Mucosa of descending colon (tissue), 3 donors: ENCODE results near the gene OTP. TPM values are rescaled to one million over a fixed set of nuclear protein-coding genes. Genes with fewer than 3 reads are reported as not detected.
A peak's percentile ranks its signal among the peaks of the same experiment; 100 is the strongest.

Experiments
- ATAC-seq: fragments of 200-7000 bp; cut with Tn5 transposase; one replicate; pipeline ENCODE4 v1.9.1; 2020; ENCODE audit warnings: mild to moderate bottlenecking, moderate library complexity
- DNase-seq, 3 donors: peaks; one replicate each; pipeline ENCODE4 v3.0.0-alpha.2; 2020
- H3K36me3 ChIP-seq: fragments of 200-600 bp; one replicate; pipeline ENCODE4 v1.8.0; 2021; ENCODE audit warnings: low read depth, mild to moderate bottlenecking
- H3K4me1 ChIP-seq: fragments of 200-600 bp; one replicate; pipeline ENCODE4 v1.8.0; 2021; ENCODE audit warnings: low read depth, mild to moderate bottlenecking
- H3K4me3 ChIP-seq: fragments of 200-600 bp; one replicate; pipeline ENCODE4 v1.8.0; 2021; ENCODE audit warnings: mild to moderate bottlenecking
- H3K9me3 ChIP-seq: fragments of 200-600 bp; one replicate; pipeline ENCODE4 v1.8.0; 2021; ENCODE audit warnings: mild to moderate bottlenecking
- CTCF ChIP-seq: fragments of 200-600 bp; IDR thresholded peaks from one replicate; pipeline ENCODE4 v1.8.0; 2022; ENCODE audit warnings: antibody characterized with exemption, mild to moderate bottlenecking
- intact Hi-C, 2 donors: fragments of 100-400 bp; cut with DNase I in 1 of 2; cut with micrococcal nuclease in 1 of 2; formaldehyde crosslinking; loops; one replicate each; pipeline versions ENCODE4 v1.11.0 to v1.11.1; 2022; cut with DNase I, micrococcal nuclease
- total RNA-seq, 3 donors: library from RNA; stranded (reverse); fragmentation: NEBNext Ultra II Directional in 2 of 3; extraction: Animal tissue kit (Norgen Biotek cat#: 25700) in 2 of 3; gene quantifications; one replicate each; pipeline versions ENCODE4 v1.2.1 to v1.2.4, GENCODE V29; 2021 to 2023
- donor health status: DM: no; HTN: no; CAD: no; lungs with moderate emphysema.
- donor health status: DM: no; HTN: no; CAD: no.
- donor health status: DM: no; HTN: yes; CAD: no.

OTP gene
- total RNA-seq, 3 donors from 2014 or later, result not detected

- H3K36me3 ChIP-seq, result no peaks in the 10 kb centered on the region
- TF ChIP-seq CTCF, result no peak
- no peak overlapping the region for H3K4me3 ChIP-seq
- ATAC-seq (no peak), DNase-seq (no peak)
- intact Hi-C loops, result no loop called here
- peaks cover 20% of the 10 kb centered on the region for H3K4me1 ChIP-seq
- H3K9me3 ChIP-seq, result no peaks in the 10 kb centered on the region
These were observed 5.3 kb downstream of the OTP start for GRCh38 chr5:77633207-77633675.

GRCh38 chr5:77632526-77633206 lies 5.8 kb downstream of the OTP start:
- no peaks in the 10 kb centered on the region for H3K9me3 ChIP-seq
- peaks cover 19% of the 10 kb centered on the region for H3K4me1 ChIP-seq
- ATAC-seq, result no peak
- no peak for DNase-seq
- no peaks in the 10 kb centered on the region for H3K36me3 ChIP-seq
- no peak overlapping the region for H3K4me3 ChIP-seq
- intact Hi-C loops, result no loop called here
- TF ChIP-seq CTCF, result no peak

GRCh38 chr5:77630114-77630680 lies 8.3 kb downstream of the OTP start:
- Histone ChIP-seq H3K9me3 (no peaks in the 10 kb centered on the region), H3K4me3 (no peak overlapping the region), H3K4me1 (peaks cover 14% of the 10 kb centered on the region), H3K36me3 (no peaks in the 10 kb centered on the region)
- peak; percentile 95 for ATAC-seq
- DNase-seq, result peak; percentile 53 to 72 (median 69)
- TF ChIP-seq CTCF, result no peak
- intact Hi-C loops, result no loop called here

GRCh38 chr5:77629509-77630113 lies 8.9 kb downstream of the OTP start:
- Histone ChIP-seq H3K4me1 (peaks cover 14% of the 10 kb centered on the region), H3K36me3 (no peaks in the 10 kb centered on the region), H3K9me3 (no peaks in the 10 kb centered on the region), H3K4me3 (no peak overlapping the region)
- DNase-seq (peak in 1 of 3 donors; percentile 26), ATAC-seq (peak; percentile 12)
- intact Hi-C loops, result no loop called here
- TF ChIP-seq CTCF, result no peak

GRCh38 chr5:77628840-77629508 lies 9.5 kb downstream of the OTP start:
- intact Hi-C loops, result no loop called here
- no peak overlapping the region for H3K4me3 ChIP-seq
- no peak for TF ChIP-seq CTCF
- H3K9me3 ChIP-seq, result no peaks in the 10 kb centered on the region
- peaks cover 14% of the 10 kb centered on the region for H3K4me1 ChIP-seq
- ATAC-seq (no peak), DNase-seq (no peak)
- no peaks in the 10 kb centered on the region for H3K36me3 ChIP-seq
